Sciatic nerve (tissue), 2 donors: ENCODE data around the gene GTF2A1. TPM values are rescaled to one million over a fixed set of nuclear protein-coding genes. Genes with fewer than 3 reads are reported as not detected.

Experiments used
- ATAC-seq: fragments of 200-7000 bp; cut with Tn5 transposase; one replicate; pipeline ENCODE4 v1.9.1; 2020; ENCODE audit warnings: mild to moderate bottlenecking, moderate library complexity
- DNase-seq: peaks from one replicate; pipeline ENCODE4 v3.0.0-alpha.2; 2020; ENCODE audit warnings: low spot score
- intact Hi-C: fragments of 100-400 bp; cut with DNase I; formaldehyde crosslinking; loops from one replicate; pipeline ENCODE4 v1.14.2; 2022
- total RNA-seq: library from RNA; stranded (reverse); fragmentation: NEBNext Ultra II Directional; extraction: Animal tissue kit (Norgen Biotek cat#: 25700); gene quantifications from one replicate; pipeline ENCODE4 v1.2.1, GENCODE V29; 2021
- donor health status: DM: no; HTN: no; CAD: no.
- donor health status: DM: no; HTN: no; CAD: no.

The GTF2A1 gene
- total RNA-seq, 1 donor from 2014 or later: 34.0 TPM

DNA sequence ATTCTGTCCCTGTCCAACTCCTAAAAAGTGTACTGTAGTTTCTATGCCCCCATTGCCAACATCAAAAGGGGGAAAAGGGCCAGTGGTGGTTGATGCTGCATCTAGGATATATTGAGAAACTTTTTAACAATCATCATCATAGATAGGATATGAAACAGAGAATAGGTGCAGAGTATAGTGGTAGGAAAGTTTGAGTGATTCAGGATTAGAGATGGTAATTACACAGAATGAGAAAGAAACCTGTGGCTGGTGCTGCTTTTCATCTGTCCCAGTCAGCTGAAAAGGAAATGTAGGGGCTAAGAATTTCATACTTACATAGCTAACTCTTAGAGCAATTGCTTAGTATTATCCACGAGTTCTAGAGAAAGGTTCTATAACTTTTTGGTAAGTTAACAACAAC, 67.6 kb downstream of the GTF2A1 start:
- intact Hi-C loops: no loop called here
- no peak for DNase-seq

GRCh38 chr14:81148635-81149034, 72.1 kb downstream of the GTF2A1 start:
- no peak for ATAC-seq
- no peak for DNase-seq
- intact Hi-C loops: no loop called here

More for the DNA sequence above, 67.6 kb downstream of the GTF2A1 start:
- ATAC-seq: no peak

DNA sequence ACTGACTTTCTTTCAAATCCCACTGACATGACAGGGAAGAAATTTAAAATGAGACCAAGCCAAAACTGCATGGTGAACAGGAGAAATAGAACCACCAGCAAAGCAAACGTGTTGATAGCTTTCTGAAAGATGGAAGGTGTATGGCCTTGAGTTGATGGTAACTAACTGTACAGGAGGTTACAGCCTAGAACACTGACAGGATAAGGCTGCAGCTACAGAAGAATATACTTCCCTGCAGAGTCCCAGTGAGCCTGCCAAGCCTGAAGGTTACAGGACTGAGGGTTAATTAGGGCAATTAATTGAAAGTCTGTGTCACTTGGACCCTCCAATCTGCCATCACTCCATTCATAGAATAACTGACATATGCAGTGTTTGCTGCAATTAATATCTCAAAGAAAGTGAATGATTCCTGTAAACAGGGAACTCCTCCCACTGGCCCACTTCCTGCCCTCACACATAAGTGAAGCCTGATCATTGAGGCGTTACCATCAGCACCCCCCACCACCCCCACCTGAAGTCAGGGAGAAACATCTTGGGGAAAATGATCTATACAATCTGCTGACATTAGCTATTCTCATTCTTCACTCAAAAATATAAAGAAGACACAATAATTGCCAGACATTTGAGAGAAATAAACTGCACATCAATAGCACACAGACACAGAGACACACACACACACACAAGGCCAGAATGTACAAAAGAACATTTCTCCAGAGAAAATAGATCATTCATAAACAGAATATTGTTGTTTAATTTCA, 73.4 kb downstream of the GTF2A1 start:
- ATAC-seq: no peak
- DNase-seq: no peak
- intact Hi-C loops: no loop called here

- ATAC-seq (no peak), DNase-seq (no peak)
- intact Hi-C loops: no loop called here
These were observed 75.7 kb downstream of the GTF2A1 start for GRCh38 chr14:81144824-81145603.

GRCh38 chr14:81143793-81144192, 77.0 kb downstream of the GTF2A1 start:
- intact Hi-C loops: no loop called here
- ATAC-seq (no peak), DNase-seq (no peak)

DNA sequence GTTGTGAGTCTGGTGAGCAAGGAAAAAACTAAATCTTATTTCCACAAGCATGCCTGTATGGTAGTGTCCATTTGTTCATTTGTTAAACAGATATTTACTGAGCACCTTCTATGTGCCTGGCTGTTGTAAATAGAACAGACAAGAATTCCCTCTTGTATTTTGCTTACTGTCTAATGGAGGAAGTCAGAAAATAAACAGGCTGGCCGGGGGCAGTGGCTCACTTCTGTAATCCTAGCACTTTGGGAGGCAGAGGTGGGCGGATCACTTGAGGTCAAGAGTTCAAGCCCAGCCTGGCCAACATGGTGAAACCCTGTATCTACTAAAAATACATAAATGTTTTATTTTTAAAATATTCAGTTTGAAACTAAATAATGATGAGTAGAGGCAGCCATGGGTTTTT, 79.3 kb downstream of the GTF2A1 start:
- ATAC-seq (no peak), DNase-seq (no peak)
- intact Hi-C loops: no loop called here

- DNase-seq: no peak
- ATAC-seq: no peak
- intact Hi-C loops: no loop called here
These were observed 82.3 kb downstream of the GTF2A1 start for GRCh38 chr14:81138429-81138828.

GRCh38 chr14:81137316-81137715, 83.4 kb downstream of the GTF2A1 start:
- ATAC-seq (no peak), DNase-seq (no peak)
- intact Hi-C loops: no loop called here

GRCh38 chr14:81133400-81133799, 87.4 kb downstream of the GTF2A1 start:
- no peak for ATAC-seq
- DNase-seq: no peak
- intact Hi-C loops: no loop called here

GRCh38 chr14:81132468-81132867, 88.3 kb downstream of the GTF2A1 start:
- ATAC-seq (no peak), DNase-seq (no peak)
- intact Hi-C loops: no loop called here

GRCh38 chr14:81129242-81129641, 91.5 kb downstream of the GTF2A1 start:
- no peak for DNase-seq
- intact Hi-C loops: no loop called here

DNA sequence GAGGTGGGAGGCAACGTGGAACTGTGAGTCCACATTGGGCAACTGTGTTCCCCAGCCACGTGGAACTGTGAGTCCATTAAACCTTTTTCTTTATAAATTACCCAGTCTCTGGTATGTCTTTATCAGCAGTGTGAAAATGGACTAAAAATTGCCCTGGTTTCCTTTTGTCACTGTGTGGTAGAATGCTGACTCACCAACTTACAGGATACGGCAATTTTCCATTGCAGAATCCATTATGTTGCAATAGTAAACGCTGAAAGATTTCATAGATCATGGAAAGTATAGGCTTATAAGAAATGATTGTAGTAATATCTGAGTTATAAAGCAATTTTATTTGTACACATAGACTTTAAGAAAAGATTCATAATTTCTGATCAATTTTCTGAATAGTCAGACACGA, 93.0 kb downstream of the GTF2A1 start:
- no peak for ATAC-seq
- DNase-seq: no peak
- intact Hi-C loops: no loop called here

More at GRCh38 chr14:81129242-81129641, 91.5 kb downstream of the GTF2A1 start:
- ATAC-seq: no peak

DNA sequence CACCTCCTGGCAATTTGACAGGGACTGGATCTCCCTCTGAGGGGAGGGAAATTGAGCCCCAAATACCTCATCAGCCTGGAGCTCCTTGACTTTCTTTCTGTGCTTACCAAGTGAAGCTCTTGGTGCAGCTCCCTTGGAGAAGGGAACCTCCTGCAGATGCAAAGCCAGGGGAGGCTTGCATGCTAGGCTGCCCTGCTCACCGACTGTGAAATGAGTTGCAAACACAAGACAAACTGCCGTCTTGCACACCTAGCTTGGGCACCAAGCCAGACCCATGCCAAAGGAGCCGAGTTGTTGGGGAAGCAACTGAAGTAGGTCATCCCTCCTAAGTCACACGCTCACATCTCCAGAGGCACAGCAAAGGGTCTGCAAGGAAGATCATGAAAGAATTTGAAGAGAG, 95.2 kb downstream of the GTF2A1 start:
- no peak for DNase-seq
- intact Hi-C loops: no loop called here
- no peak for ATAC-seq

Other genes with a start within 250 kb of the GTF2A1 start
- 54.4 TPM for gene STON2, start 179.4 kb upstream of the GTF2A1 start, total RNA-seq